Panc1 (cell line): ENCODE results near the gene TSC2.
"Not testable (repeated sequence)": the region's sequence is repeated elsewhere in the genome, so short reads cannot be mapped to it uniquely, and the experiment has no call there.

Experiments used
- POLR2AphosphoS5 ChIP-seq: IDR thresholded peaks from 2 replicates; pipeline ENCODE4 v1.6.1; 2012; ENCODE audit warnings: mild to moderate bottlenecking, low read depth, low read length, moderate library complexity
- SIN3A ChIP-seq: IDR thresholded peaks from 2 replicates; pipeline ENCODE4 v1.6.1; 2012; ENCODE audit warnings: low read depth, mild to moderate bottlenecking, low read length, moderate library complexity, borderline replicate concordance; ENCODE audit not compliant: insufficient read depth
- TCF7L2 ChIP-seq: IDR thresholded peaks from 2 replicates; pipeline ENCODE4 v1.6.1; 2011; ENCODE audit warnings: mild to moderate bottlenecking, low read depth, low read length, inconsistent platforms
- TF ChIP-seq, protein P1 (sequence below): fragments of 450-650 bp; IDR thresholded peaks from 2 replicates; pipeline ENCODE4 v1.5.1; 2017; ENCODE audit warnings: mild to moderate bottlenecking

GRCh38 chr16:2133797-2134196, 86.0 kb downstream of the TSC2 start:
- TF ChIP-seq POLR2AphosphoS5, SIN3A, TCF7L2: not testable (repeated sequence)
- TF ChIP-seq, protein P1, sequence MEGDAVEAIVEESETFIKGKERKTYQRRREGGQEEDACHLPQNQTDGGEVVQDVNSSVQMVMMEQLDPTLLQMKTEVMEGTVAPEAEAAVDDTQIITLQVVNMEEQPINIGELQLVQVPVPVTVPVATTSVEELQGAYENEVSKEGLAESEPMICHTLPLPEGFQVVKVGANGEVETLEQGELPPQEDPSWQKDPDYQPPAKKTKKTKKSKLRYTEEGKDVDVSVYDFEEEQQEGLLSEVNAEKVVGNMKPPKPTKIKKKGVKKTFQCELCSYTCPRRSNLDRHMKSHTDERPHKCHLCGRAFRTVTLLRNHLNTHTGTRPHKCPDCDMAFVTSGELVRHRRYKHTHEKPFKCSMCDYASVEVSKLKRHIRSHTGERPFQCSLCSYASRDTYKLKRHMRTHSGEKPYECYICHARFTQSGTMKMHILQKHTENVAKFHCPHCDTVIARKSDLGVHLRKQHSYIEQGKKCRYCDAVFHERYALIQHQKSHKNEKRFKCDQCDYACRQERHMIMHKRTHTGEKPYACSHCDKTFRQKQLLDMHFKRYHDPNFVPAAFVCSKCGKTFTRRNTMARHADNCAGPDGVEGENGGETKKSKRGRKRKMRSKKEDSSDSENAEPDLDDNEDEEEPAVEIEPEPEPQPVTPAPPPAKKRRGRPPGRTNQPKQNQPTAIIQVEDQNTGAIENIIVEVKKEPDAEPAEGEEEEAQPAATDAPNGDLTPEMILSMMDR = not testable (repeated sequence)
